ENCODE data around the gene ING1. TPM values are rescaled to one million over a fixed set of nuclear protein-coding genes. Genes with fewer than 3 reads are reported as not detected.

Gene ING1
- total and polyA plus RNA-seq, 2 of the 4 experiments (the other 2 are of a cell fraction): 9.1 to 13.5 TPM

DNA sequence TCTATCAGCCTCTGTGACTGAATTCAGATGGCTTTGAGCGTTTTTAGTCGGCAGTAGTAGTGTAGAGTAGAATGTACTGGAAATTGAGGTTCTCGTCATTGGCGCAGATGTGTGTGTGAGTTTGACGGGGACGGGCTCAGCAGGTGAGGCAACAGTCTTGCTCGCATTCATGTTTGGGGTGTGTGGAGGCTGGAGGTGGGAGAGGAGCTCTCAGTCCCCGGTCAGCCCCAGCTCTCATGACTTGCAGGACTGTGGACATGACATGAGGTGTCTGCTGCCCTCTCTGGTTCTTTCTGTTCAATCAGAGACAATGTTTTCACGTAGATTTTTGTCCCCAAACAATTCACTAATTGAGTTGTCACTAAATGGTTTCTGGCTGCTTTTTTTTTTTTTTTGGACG lies 57.2 kb downstream of the ING1 start:
- intact Hi-C loops (cut with micrococcal nuclease) (no loop called here), dilution Hi-C loops (cut with HindIII; ENCODE audit: low sequenced_read_pairs, unreplicated experiment) (no loop called here), in situ Hi-C loops (cut with MboI; ENCODE audit: low sequenced_read_pairs) (no loop called here)
- CTCF ChIA-PET: no interaction called here
- 93% methylated on average over 5 of the region's 10 CpGs; no CpG with 5 or more reads in 1 of the 2 experiments for WGBS, 2 experiments (ENCODE audit: extremely low coverage in 2 of 2, insufficient read length in 1 of 2)
- Histone ChIP-seq H2BK20ac (ENCODE audit: low read depth, low read length) (no peak overlapping the region), H3K9ac (ENCODE audit: low read depth, low read length) (no peak overlapping the region), H3K23ac (ENCODE audit: low read depth, low read length) (no peak overlapping the region), H2AK9ac (replicated peaks; ENCODE audit: low read depth, low read length, poor library complexity) (no peak overlapping the region), H2BK15ac (ENCODE audit: low read depth, low read length) (no peak overlapping the region), H4K8ac (ENCODE audit: low read depth in 2 of 2, low read length in 2 of 2) (no peak overlapping the region), H3K4me1 (ENCODE audit: control insufficient read depth, insufficient read depth, low read length) (no peaks in the 10 kb centered on the region), H4K20me1 (ENCODE audit: insufficient read depth, low read length) (no peaks in the 10 kb centered on the region), H3K27ac (ENCODE audit: insufficient read depth, low read length) (no peak overlapping the region), H3K4me3 (ENCODE audit: insufficient read depth, low read depth, low read length) (no peak overlapping the region), H4K91ac (ENCODE audit: insufficient read depth, low read depth, low read length) (no peak overlapping the region), H2AK5ac (ENCODE audit: low read depth, low read length) (no peak overlapping the region), H2BK120ac (ENCODE audit: low read depth, low read length) (no peak overlapping the region), H3K9me1 (ENCODE audit: insufficient read depth, low read length) (no peaks in the 10 kb centered on the region), H2BK5ac (ENCODE audit: low read depth, low read length, poor library complexity, severe bottlenecking) (no peak overlapping the region), H3K36me3 (ENCODE audit: control insufficient read depth, insufficient read depth, low read length) (no peaks in the 10 kb centered on the region), H2AFZ (replicated peaks; ENCODE audit: low read length, poor library complexity) (no peak overlapping the region), H3K56ac (ENCODE audit: extremely low read depth, insufficient read depth, low read length) (no peak overlapping the region), H3K9me3 (ENCODE audit: control insufficient read depth, insufficient read depth, low read length) (no peaks in the 10 kb centered on the region), H3K27me3 (ENCODE audit: control insufficient read depth, insufficient read depth, low read length) (peaks cover 26% of the 10 kb centered on the region), H3K4me2 (ENCODE audit: low read depth, low read length) (no peak overlapping the region), H3K18ac (ENCODE audit: low read depth, low read length) (no peak overlapping the region), H3K4ac (ENCODE audit: low read depth, low read length) (no peak overlapping the region), H3K79me1 (ENCODE audit: low read depth in 1 of 2, low read length in 2 of 2) (no peaks in the 10 kb centered on the region), H3K14ac (replicated peaks; ENCODE audit: low read depth, low read length) (no peak overlapping the region), H4K5ac (ENCODE audit: low read depth, low read length) (no peak overlapping the region)
- no TSS peak for BruUV-seq (replicated peaks)
- DNase-seq (no peak), ATAC-seq (ENCODE audit: low read depth) (no peak)
- POLR2A ChIA-PET (ENCODE audit: unreplicated experiment): no interaction called here
- no peak for TF ChIP-seq MAZ (IDR thresholded peaks at IDR 0.05; ENCODE audit: borderline replicate concordance, low read depth, low read length)

All from IMR-90 (cell line).